CD4-positive, alpha-beta T cell (primary cell): ENCODE results near the gene EIF5A2. TPM values are rescaled to one million over a fixed set of nuclear protein-coding genes. Genes with fewer than 3 reads are reported as not detected.

Experiments
- ATAC-seq: fragments of 200-7000 bp; cut with Tn5 transposase; one replicate; pipeline ENCODE4 v1.10.0; 2022; ENCODE audit warnings: mild to moderate bottlenecking; ENCODE audit not compliant: poor library complexity
- CTCF ChIA-PET: fragments of 350-600 bp; sonication (Branson Sonifier 250); formaldehyde crosslinking; loops from one replicate; lab custom pipeline; 2021; ENCODE audit warnings: antibody characterized with exemption, inconsistent platforms; lab: Charles Lee
- POLR2A ChIA-PET: fragments of 350-600 bp; sonication (Branson Sonifier 250); formaldehyde crosslinking; loops from one replicate; lab custom pipeline; 2021; ENCODE audit warnings: antibody characterized with exemption, inconsistent platforms; lab: Charles Lee
- DNase-seq, 14 experiments: peaks; one replicate each; pipeline ENCODE4 v3.0.0-alpha.2; 2013 to 2020; ENCODE audit warnings: mixed read lengths in 2 of 14
- H3K27ac ChIP-seq, 2 donors: one replicate each; pipeline versions ENCODE4 v1.5.1 to v1.7.0; 2013; ENCODE audit warnings: low read length in 2 of 2, low read depth in 1 of 2, mild to moderate bottlenecking in 1 of 2
- H3K27me3 ChIP-seq, 2 experiments: 1 replicate in 1 of 2; 2 replicates in 1 of 2; pipeline versions ENCODE4 v1.6.1 to v1.7.0; 2013; ENCODE audit warnings: low read length in 2 of 2, control low read depth in 1 of 2, mild to moderate bottlenecking in 1 of 2, moderate library complexity in 1 of 2; ENCODE audit not compliant: insufficient read depth in 2 of 2, control insufficient read depth in 1 of 2
- H3K36me3 ChIP-seq: one replicate; pipeline ENCODE4 v1.6.1; 2013; ENCODE audit warnings: low read length, control low read depth; ENCODE audit not compliant: insufficient read depth
- H3K4me1 ChIP-seq: one replicate; pipeline ENCODE4 v1.6.1; 2013; ENCODE audit warnings: low read length, control low read depth; ENCODE audit not compliant: insufficient read depth
- H3K4me3 ChIP-seq: one replicate; pipeline ENCODE4 v1.5.1; 2013; ENCODE audit warnings: mild to moderate bottlenecking, low read length, moderate library complexity
- H3K9me3 ChIP-seq, 2 experiments: 1 replicate in 1 of 2; 2 replicates in 1 of 2; pipeline versions ENCODE4 v1.6.1 to v1.7.0; 2013; ENCODE audit warnings: low read length in 2 of 2, mild to moderate bottlenecking in 2 of 2, control low read depth in 1 of 2, moderate library complexity in 1 of 2; ENCODE audit not compliant: control insufficient read depth in 1 of 2, insufficient read depth in 1 of 2
- H3K27ac Mint-ChIP-seq: one replicate; pipeline ENCODE4 v1.8.0; 2020; ENCODE audit warnings: mixed read lengths
- H3K27me3 Mint-ChIP-seq: one replicate; pipeline ENCODE4 v1.8.0; 2021; ENCODE audit warnings: mixed read lengths
- H3K36me3 Mint-ChIP-seq: one replicate; pipeline ENCODE4 v1.8.0; 2021; ENCODE audit warnings: low read depth, mixed read lengths
- H3K4me1 Mint-ChIP-seq: one replicate; pipeline ENCODE4 v1.8.0; 2021; ENCODE audit warnings: low read depth, mixed read lengths
- H3K4me3 Mint-ChIP-seq: one replicate; pipeline ENCODE4 v1.8.0; 2020; ENCODE audit warnings: mild to moderate bottlenecking, mixed read lengths
- H3K9me3 Mint-ChIP-seq: one replicate; pipeline ENCODE4 v1.8.0; 2020; ENCODE audit warnings: mixed read lengths
- intact Hi-C, 2 experiments: fragments of 100-400 bp; cut with DNase I in 1 of 2; cut with micrococcal nuclease in 1 of 2; formaldehyde crosslinking; loops; one replicate each; pipeline versions ENCODE4 v1.15.1 to v1.9.0; 2023 to 2025; cut with DNase I, micrococcal nuclease
- total RNA-seq, 174 experiments: library from RNA in 2 of 174; stranded (reverse) in 2 of 174; gene quantifications; one replicate each; pipeline ENCODE4 v1.2.3 and lab custom pipeline; 2021 to 2026
- TF ChIP-seq, protein P1 (sequence below): fragments of 200-600 bp; IDR thresholded peaks from one replicate; pipeline ENCODE4 v1.8.0; 2022; ENCODE audit warnings: antibody characterized with exemption, mild to moderate bottlenecking

EIF5A2 gene
- total RNA-seq, 2 experiments from 2014 or later: 10.6 to 13.7 TPM

DNA sequence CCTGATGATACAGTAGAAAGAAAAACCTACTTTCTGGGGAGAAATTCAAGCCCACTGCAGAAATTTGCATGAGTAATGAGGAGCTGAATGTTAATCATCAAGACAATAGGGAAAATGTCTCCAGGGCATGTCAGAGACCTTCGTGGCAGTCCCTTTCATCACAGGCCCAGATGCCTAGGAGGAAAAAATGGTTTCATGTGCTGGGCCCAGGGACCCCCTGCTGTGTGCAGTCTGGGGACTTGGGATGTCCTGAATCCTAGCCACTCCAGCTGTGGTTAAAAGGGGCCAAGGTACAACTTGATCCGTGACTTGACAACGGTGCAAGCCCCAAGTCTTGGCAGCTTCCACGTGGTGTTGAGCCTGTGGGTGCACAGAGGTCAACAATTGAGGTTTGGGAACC is 10.3 kb upstream of the EIF5A2 start:
- H3K36me3 ChIP-seq: no peaks in the 10 kb centered on the region
- H3K27ac Mint-ChIP-seq: no peak overlapping the region
- H3K4me1 ChIP-seq: no peaks in the 10 kb centered on the region
- intact Hi-C loops: loop anchor here in 1 of 2 experiments (10.0 kb wide), 1 partner anchor 546 kb away; the partner anchor contains the start of gene TNIK
- no peaks in the 10 kb centered on the region for H3K4me1 Mint-ChIP-seq
- H3K4me3 Mint-ChIP-seq: no peak overlapping the region
- peaks cover 20% of the 10 kb centered on the region for H3K9me3 Mint-ChIP-seq
- ChIA-PET POLR2A (no interaction called here), CTCF (no interaction called here)
- no peak overlapping the region for H3K27ac ChIP-seq
- ATAC-seq: no peak
- no peak for DNase-seq
- peaks cover 5 to 21% of the 10 kb centered on the region in 2 experiments for H3K9me3 ChIP-seq
- no peak overlapping the region for H3K4me3 ChIP-seq
- H3K36me3 Mint-ChIP-seq: no peaks in the 10 kb centered on the region
- TF ChIP-seq, protein P1, sequence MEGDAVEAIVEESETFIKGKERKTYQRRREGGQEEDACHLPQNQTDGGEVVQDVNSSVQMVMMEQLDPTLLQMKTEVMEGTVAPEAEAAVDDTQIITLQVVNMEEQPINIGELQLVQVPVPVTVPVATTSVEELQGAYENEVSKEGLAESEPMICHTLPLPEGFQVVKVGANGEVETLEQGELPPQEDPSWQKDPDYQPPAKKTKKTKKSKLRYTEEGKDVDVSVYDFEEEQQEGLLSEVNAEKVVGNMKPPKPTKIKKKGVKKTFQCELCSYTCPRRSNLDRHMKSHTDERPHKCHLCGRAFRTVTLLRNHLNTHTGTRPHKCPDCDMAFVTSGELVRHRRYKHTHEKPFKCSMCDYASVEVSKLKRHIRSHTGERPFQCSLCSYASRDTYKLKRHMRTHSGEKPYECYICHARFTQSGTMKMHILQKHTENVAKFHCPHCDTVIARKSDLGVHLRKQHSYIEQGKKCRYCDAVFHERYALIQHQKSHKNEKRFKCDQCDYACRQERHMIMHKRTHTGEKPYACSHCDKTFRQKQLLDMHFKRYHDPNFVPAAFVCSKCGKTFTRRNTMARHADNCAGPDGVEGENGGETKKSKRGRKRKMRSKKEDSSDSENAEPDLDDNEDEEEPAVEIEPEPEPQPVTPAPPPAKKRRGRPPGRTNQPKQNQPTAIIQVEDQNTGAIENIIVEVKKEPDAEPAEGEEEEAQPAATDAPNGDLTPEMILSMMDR: no peak
- H3K27me3 Mint-ChIP-seq: peaks cover 8% of the 10 kb centered on the region
- H3K27me3 ChIP-seq: no peaks in the 10 kb centered on the region

DNA sequence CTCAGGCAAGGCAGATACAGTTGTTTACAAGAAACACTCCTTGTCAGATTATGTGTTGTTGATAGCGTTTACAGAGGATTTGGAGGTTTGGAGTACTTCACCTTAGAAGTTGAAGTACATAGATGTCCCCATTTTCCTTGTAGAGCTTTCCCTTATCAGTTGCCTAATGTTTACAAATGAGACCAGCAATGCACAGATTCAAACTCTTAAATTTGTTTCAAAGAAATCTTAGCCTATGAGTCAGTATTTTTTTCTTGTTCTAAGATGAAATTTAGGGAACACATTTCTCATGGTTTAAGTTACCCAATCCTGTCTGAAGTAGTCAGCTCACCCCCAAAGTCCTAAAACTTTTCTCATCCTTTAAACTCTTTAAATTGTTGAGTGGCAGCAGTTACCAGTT is 6.3 kb upstream of the EIF5A2 start:
- Mint-ChIP-seq H3K27ac (no peak overlapping the region), H3K27me3 (no peaks in the 10 kb centered on the region), H3K9me3 (peaks cover 16% of the 10 kb centered on the region), H3K4me1 (no peaks in the 10 kb centered on the region), H3K36me3 (no peaks in the 10 kb centered on the region), H3K4me3 (no peak overlapping the region)
- POLR2A ChIA-PET: no interaction called here
- Histone ChIP-seq H3K36me3 (no peaks in the 10 kb centered on the region), H3K4me3 (no peak overlapping the region), H3K4me1 (no peaks in the 10 kb centered on the region), H3K9me3 (peaks cover 13 to 15% of the 10 kb centered on the region in 2 experiments), H3K27ac (no peak overlapping the region), H3K27me3 (no peaks in the 10 kb centered on the region)
- DNase-seq (no peak), ATAC-seq (no peak)
- CTCF ChIA-PET: interaction anchor here (0.6 kb wide), 1 partner anchor 41 kb away, joined by 4 read pairs; no protein-coding TSS in a partner anchor
- TF ChIP-seq, protein P1: no peak
- intact Hi-C loops: loop anchor here in 1 of 2 experiments (10.0 kb wide), 1 partner anchor 550 kb away; the partner anchor contains the start of gene TNIK

DNA sequence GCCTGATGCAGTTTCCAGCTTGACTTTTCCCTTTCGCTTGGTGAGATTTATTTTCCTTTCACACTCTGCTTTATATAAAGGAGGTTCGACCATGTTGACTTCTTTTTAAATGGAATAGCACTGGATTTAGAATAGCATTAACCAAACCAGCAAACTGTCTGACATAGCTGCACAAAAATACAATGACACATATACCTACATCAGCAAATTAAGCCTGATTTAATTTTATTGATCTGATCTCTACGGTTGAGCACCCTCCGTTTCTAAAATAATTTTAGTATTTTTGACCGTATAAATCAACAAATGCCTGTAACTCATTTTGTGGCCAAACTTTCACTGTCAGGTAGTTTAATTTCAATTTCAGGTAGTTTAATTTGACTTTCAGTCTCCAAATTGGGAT is 5.8 kb upstream of the EIF5A2 start:
- Histone ChIP-seq H3K4me1 (no peaks in the 10 kb centered on the region), H3K27ac (no peak overlapping the region), H3K9me3 (peaks cover 17 to 18% of the 10 kb centered on the region in 2 experiments), H3K36me3 (no peaks in the 10 kb centered on the region), H3K4me3 (no peak overlapping the region), H3K27me3 (no peaks in the 10 kb centered on the region)
- no peaks in the 10 kb centered on the region for H3K27me3 Mint-ChIP-seq
- no peaks in the 10 kb centered on the region for H3K36me3 Mint-ChIP-seq
- TF ChIP-seq, protein P1: no peak
- ChIA-PET POLR2A (no interaction called here), CTCF (interaction anchor here (0.6 kb wide), 1 partner anchor 41 kb away, joined by 4 read pairs; no protein-coding TSS in a partner anchor)
- DNase-seq: no peak
- ATAC-seq: no peak
- intact Hi-C loops: loop anchor here in 1 of 2 experiments (10.0 kb wide), 1 partner anchor 551 kb away; the partner anchor contains the start of gene TNIK
- H3K27ac Mint-ChIP-seq: no peak overlapping the region
- peaks cover 21% of the 10 kb centered on the region for H3K9me3 Mint-ChIP-seq
- peaks cover 5% of the 10 kb centered on the region for H3K4me1 Mint-ChIP-seq
- no peak overlapping the region for H3K4me3 Mint-ChIP-seq
